ENCODE measurements around the gene ARF1. TPM values are rescaled to one million over a fixed set of nuclear protein-coding genes. Genes with fewer than 3 reads are reported as not detected.
A peak's percentile ranks its signal among the peaks of the same experiment; 100 is the strongest.

Gene ARF1
- total RNA-seq, 1 donor from 2014 or later = 240 TPM

DNA sequence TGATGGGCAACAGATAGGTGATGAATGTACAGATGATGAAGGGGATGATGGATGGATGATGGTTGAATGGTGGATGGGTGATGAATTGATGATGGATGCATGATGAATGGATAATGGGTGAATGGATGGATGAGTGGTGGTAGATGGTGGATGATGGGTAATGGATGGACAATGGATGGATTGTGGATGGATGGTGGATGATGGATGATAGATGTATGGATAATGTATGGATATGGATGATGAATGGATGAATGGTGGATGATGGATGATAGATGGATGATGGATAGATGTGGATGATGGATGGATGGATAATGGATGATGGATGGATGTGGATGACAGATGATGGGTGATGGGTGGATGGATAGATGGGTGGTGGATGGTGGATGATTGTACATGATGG, 40.0 kb upstream of the ARF1 start:
- no peak for DNase-seq (ENCODE audit: low read depth)
- H3K4me3 ChIP-seq (ENCODE audit: low read depth, low read length) = no peak overlapping the region
- FAIRE-seq = peak; percentile 85
- H3K27me3 ChIP-seq (ENCODE audit: control insufficient read depth, insufficient read depth, low read length) = peaks cover 22% of the 10 kb centered on the region
- H3K36me3 ChIP-seq (ENCODE audit: control insufficient read depth, insufficient read depth, low read length) = no peaks in the 10 kb centered on the region
- TF ChIP-seq, protein P1, sequence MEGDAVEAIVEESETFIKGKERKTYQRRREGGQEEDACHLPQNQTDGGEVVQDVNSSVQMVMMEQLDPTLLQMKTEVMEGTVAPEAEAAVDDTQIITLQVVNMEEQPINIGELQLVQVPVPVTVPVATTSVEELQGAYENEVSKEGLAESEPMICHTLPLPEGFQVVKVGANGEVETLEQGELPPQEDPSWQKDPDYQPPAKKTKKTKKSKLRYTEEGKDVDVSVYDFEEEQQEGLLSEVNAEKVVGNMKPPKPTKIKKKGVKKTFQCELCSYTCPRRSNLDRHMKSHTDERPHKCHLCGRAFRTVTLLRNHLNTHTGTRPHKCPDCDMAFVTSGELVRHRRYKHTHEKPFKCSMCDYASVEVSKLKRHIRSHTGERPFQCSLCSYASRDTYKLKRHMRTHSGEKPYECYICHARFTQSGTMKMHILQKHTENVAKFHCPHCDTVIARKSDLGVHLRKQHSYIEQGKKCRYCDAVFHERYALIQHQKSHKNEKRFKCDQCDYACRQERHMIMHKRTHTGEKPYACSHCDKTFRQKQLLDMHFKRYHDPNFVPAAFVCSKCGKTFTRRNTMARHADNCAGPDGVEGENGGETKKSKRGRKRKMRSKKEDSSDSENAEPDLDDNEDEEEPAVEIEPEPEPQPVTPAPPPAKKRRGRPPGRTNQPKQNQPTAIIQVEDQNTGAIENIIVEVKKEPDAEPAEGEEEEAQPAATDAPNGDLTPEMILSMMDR (IDR thresholded peaks at IDR 0.05; ENCODE audit: insufficient read depth, low read length, severe bottlenecking) = no peak

DNA sequence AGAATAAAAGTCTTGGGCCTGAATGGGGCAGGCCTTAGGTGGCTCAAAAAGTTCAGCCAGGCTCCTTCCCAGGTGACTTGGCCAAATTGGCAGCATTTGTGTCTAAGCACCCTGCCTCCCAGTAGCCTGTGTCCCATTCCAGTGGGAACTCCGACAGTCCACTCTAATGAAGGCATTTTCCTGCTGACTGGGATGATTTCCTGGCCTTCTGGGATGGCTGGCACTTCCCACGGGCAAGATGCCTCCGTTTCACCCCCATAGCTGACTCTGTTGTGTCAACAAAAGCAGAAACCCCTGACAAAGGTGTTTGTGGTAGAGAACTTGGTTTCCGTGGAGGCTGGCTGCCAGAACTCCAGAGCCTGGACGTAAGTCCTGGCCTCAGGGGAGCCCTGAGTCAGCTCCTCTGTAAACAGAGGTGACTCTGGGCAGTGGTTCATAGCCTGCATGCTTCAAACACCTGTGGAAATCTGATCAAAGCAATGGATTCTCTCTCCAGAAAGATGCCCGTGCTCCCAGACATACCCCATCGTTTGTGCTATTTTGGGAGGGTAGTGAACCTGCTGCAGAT, 39.1 kb upstream of the ARF1 start:
- Histone ChIP-seq H3K4me3 (ENCODE audit: low read depth, low read length) (no peak overlapping the region), H3K27me3 (ENCODE audit: control insufficient read depth, insufficient read depth, low read length) (peaks cover 23% of the 10 kb centered on the region), H3K36me3 (ENCODE audit: control insufficient read depth, insufficient read depth, low read length) (no peaks in the 10 kb centered on the region)
- FAIRE-seq = peak; percentile 84
- peak; percentile 94 for DNase-seq (ENCODE audit: low read depth)
- TF ChIP-seq, protein P1 (IDR thresholded peaks at IDR 0.05; ENCODE audit: insufficient read depth, low read length, severe bottlenecking) = no peak

DNA sequence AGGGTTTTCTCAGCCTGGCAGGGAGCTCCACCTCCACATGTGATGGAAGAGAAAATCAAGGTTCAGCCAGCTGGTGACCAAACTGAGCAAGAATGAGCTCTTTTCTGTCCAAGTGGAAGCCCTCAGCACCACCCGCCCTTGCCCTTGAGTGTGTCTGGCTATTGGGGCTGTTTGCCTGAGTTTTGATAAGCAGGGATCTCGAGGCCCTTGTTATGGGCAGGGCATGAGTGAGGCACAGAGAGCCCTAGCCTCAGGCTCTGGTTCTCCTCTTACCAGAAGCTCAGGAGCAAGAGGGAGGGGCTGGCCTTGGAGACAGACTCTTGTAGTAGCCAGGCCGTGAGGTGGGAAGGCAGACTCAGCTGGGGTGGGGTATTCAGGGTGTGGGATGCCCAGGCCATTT, 37.5 kb upstream of the ARF1 start:
- FAIRE-seq (no peak), DNase-seq (ENCODE audit: low read depth) (no peak)
- Histone ChIP-seq H3K4me3 (ENCODE audit: low read depth, low read length) (no peak overlapping the region), H3K27me3 (ENCODE audit: control insufficient read depth, insufficient read depth, low read length) (peaks cover 14% of the 10 kb centered on the region), H3K36me3 (ENCODE audit: control insufficient read depth, insufficient read depth, low read length) (no peaks in the 10 kb centered on the region)
- TF ChIP-seq, protein P1 (IDR thresholded peaks at IDR 0.05; ENCODE audit: insufficient read depth, low read length, severe bottlenecking) = no peak

DNA sequence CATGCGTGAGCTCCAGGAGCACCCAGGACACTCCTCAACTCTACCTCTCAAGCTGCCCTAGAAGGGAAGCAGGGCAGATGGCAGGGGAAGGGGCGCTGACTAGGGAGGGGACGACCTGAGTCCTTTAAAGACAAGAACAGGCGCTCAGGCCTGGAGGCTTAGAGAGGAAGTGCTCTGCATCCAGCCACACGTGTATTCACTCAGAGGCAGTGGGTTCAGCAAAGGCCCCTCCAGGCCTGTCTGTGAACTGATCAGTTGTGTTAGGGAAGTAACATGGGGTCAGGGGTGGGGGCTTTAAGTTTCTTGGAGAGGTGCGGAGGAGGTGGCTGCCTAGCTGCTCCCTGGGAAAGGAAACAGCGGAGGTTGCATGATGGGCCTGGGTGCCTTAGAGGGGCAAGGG, 37.1 kb upstream of the ARF1 start:
- no peak for DNase-seq (ENCODE audit: low read depth)
- H3K27me3 ChIP-seq (ENCODE audit: control insufficient read depth, insufficient read depth, low read length) = peaks cover 11% of the 10 kb centered on the region
- no peaks in the 10 kb centered on the region for H3K36me3 ChIP-seq (ENCODE audit: control insufficient read depth, insufficient read depth, low read length)
- no peak overlapping the region for H3K4me3 ChIP-seq (ENCODE audit: low read depth, low read length)
- FAIRE-seq = no peak
- TF ChIP-seq, protein P1 (IDR thresholded peaks at IDR 0.05; ENCODE audit: insufficient read depth, low read length, severe bottlenecking) = no peak

DNA sequence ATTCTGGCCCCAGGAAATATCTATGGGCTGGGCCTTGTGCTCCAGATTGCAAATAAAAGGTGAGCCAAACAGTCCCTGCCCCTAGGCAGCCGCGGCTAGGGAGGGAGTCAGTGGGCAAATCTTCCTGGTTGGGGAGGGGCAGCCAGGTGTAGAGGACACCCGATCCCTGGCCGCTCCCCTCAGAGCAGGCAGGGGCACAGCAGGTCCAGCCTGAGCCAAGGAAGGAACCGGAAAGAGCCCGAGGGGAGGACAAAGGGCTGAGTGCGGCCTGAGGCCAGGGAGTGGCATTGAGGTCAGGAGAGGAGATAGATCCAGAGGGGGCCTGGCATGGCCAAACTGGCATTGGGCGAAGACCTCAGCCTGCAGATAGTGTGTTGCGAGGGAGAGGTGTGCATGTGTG, 36.6 kb upstream of the ARF1 start:
- no peaks in the 10 kb centered on the region for H3K36me3 ChIP-seq (ENCODE audit: control insufficient read depth, insufficient read depth, low read length)
- TF ChIP-seq, protein P1 (IDR thresholded peaks at IDR 0.05; ENCODE audit: insufficient read depth, low read length, severe bottlenecking) = no peak
- no peak for FAIRE-seq
- peaks cover 11% of the 10 kb centered on the region for H3K27me3 ChIP-seq (ENCODE audit: control insufficient read depth, insufficient read depth, low read length)
- DNase-seq (ENCODE audit: low read depth) = peak; percentile 40
- no peak overlapping the region for H3K4me3 ChIP-seq (ENCODE audit: low read depth, low read length)

Measured in bronchial epithelial cell (primary cell).